ENCODE measurements around the gene AHCYL1. TPM values are rescaled to one million over a fixed set of nuclear protein-coding genes. Genes with fewer than 3 reads are reported as not detected.

The AHCYL1 gene
- total RNA-seq, 2 donors from 2014 or later = 78.9 to 96.0 TPM

DNA sequence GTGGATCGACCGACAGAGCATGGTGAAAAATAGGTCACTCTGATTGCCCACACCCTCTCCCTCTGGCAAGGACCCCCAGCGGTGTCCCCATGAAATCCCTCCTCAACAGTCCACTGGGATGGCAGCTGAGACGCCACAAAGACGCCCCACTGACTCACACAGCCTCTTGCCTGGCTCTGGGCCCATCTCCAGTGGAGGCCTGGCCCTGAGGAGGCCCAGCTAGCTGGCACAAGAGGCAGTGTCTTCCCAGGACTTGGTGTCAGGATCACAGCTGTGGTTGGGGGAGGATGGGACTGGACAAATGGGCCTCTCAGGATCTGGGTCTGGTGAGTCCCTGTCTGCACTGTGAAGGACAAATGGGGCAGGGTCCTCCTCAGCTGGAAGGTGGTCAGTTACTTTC lies 81.3 kb downstream of the AHCYL1 start:
- Histone ChIP-seq H3K27me3 (ENCODE audit: control insufficient read depth, insufficient read depth, low read length, poor library complexity, severe bottlenecking) (peaks cover 58% of the 10 kb centered on the region), H3K4me1 (ENCODE audit: control insufficient read depth, insufficient read depth, low read length) (no peaks in the 10 kb centered on the region), H3K27ac (ENCODE audit: low read depth, low read length) (no peak overlapping the region), H3K9me3 (ENCODE audit: control insufficient read depth, low read length) (no peaks in the 10 kb centered on the region), H3K4me3 (ENCODE audit: low read length) (no peak overlapping the region), H3K36me3 (ENCODE audit: control insufficient read depth, insufficient read depth, low read length) (no peaks in the 10 kb centered on the region), H3K9ac (ENCODE audit: extremely low read depth, low read length, poor library complexity, severe bottlenecking) (no peak overlapping the region)
- peaks cover 5% of the 10 kb centered on the region for H3K36me3 Mint-ChIP-seq (ENCODE audit: low read depth)
- no peaks in the 10 kb centered on the region for H3K9me3 Mint-ChIP-seq
- no peak overlapping the region for H3K4me3 Mint-ChIP-seq
- H3K27ac Mint-ChIP-seq = no peak overlapping the region
- DNase-seq = no peak
- no peak for TF ChIP-seq CTCF (conservative IDR thresholded peaks at IDR 0.05)
- H3K4me1 Mint-ChIP-seq = peaks cover 9% of the 10 kb centered on the region
- 87 to 100% methylated on average over 1 to 5 of the region's 5 CpGs for WGBS, 2 experiments (ENCODE audit: insufficient coverage in 1 of 2, insufficient read length in 1 of 2)
- peaks cover 68% of the 10 kb centered on the region for H3K27me3 Mint-ChIP-seq (ENCODE audit: insufficient read depth)

- H3K4me1 Mint-ChIP-seq = peaks cover 9% of the 10 kb centered on the region
- no peaks in the 10 kb centered on the region for H3K36me3 Mint-ChIP-seq (ENCODE audit: low read depth)
- peak overlapping the region; percentile 47 for H3K4me3 Mint-ChIP-seq
- peaks cover 74% of the 10 kb centered on the region for H3K27me3 ChIP-seq (ENCODE audit: control insufficient read depth, insufficient read depth, low read length, poor library complexity, severe bottlenecking)
- no peaks in the 10 kb centered on the region for H3K4me1 ChIP-seq (ENCODE audit: control insufficient read depth, insufficient read depth, low read length)
- no peak overlapping the region for H3K9ac ChIP-seq (ENCODE audit: extremely low read depth, low read length, poor library complexity, severe bottlenecking)
- no peak for TF ChIP-seq CTCF (conservative IDR thresholded peaks at IDR 0.05)
- no peaks in the 10 kb centered on the region for H3K9me3 ChIP-seq (ENCODE audit: control insufficient read depth, low read length)
- peak; percentile 80 for DNase-seq
- H3K27ac ChIP-seq (ENCODE audit: low read depth, low read length) = no peak overlapping the region
- H3K9me3 Mint-ChIP-seq = no peaks in the 10 kb centered on the region
- H3K36me3 ChIP-seq (ENCODE audit: control insufficient read depth, insufficient read depth, low read length) = no peaks in the 10 kb centered on the region
- no peak overlapping the region for H3K27ac Mint-ChIP-seq
- WGBS, 2 experiments (ENCODE audit: insufficient coverage in 1 of 2, insufficient read length in 1 of 2) = 14 to 31% methylated on average over 7 to 23 of the region's 23 CpGs
- peaks cover 84% of the 10 kb centered on the region for H3K27me3 Mint-ChIP-seq (ENCODE audit: insufficient read depth)
- H3K4me3 ChIP-seq (ENCODE audit: low read length) = peak overlapping the region; percentile 45
These were observed 82.9 kb downstream of the AHCYL1 start for GRCh38 chr1:110067479-110067892.

GRCh38 chr1:110067893-110068645 lies 83.5 kb downstream of the AHCYL1 start:
- Histone ChIP-seq H3K9me3 (ENCODE audit: control insufficient read depth, low read length) (no peaks in the 10 kb centered on the region), H3K4me3 (ENCODE audit: low read length) (peak overlapping the region; percentile 45), H3K4me1 (ENCODE audit: control insufficient read depth, insufficient read depth, low read length) (no peaks in the 10 kb centered on the region), H3K27ac (ENCODE audit: low read depth, low read length) (no peak overlapping the region), H3K9ac (ENCODE audit: extremely low read depth, low read length, poor library complexity, severe bottlenecking) (no peak overlapping the region), H3K27me3 (ENCODE audit: control insufficient read depth, insufficient read depth, low read length, poor library complexity, severe bottlenecking) (peaks cover 80% of the 10 kb centered on the region), H3K36me3 (ENCODE audit: control insufficient read depth, insufficient read depth, low read length) (no peaks in the 10 kb centered on the region)
- peak overlapping the region; percentile 47 for H3K4me3 Mint-ChIP-seq
- 4% methylated on average over 33 to 68 of the region's 68 CpGs for WGBS, 2 experiments (ENCODE audit: insufficient coverage in 1 of 2, insufficient read length in 1 of 2)
- no peak overlapping the region for H3K27ac Mint-ChIP-seq
- peaks cover 90% of the 10 kb centered on the region for H3K27me3 Mint-ChIP-seq (ENCODE audit: insufficient read depth)
- DNase-seq = peak; percentile 84
- H3K36me3 Mint-ChIP-seq (ENCODE audit: low read depth) = no peaks in the 10 kb centered on the region
- TF ChIP-seq CTCF (conservative IDR thresholded peaks at IDR 0.05) = no peak
- no peaks in the 10 kb centered on the region for H3K9me3 Mint-ChIP-seq
- H3K4me1 Mint-ChIP-seq = peaks cover 9% of the 10 kb centered on the region

Data from endodermal cell (in vitro differentiated cells).